K562 (cell line): ENCODE results near the gene PPT2. TPM values are rescaled to one million over a fixed set of nuclear protein-coding genes. Genes with fewer than 3 reads are reported as not detected.
A peak's percentile ranks its signal among the peaks of the same experiment; 100 is the strongest.

Experiments used
- ARID2 ChIP-seq: fragments of 450-650 bp; IDR thresholded peaks from 2 replicates; pipeline ENCODE4 v1.6.1; 2017; ENCODE audit warnings: antibody characterized with exemption, mild to moderate bottlenecking
- CHAMP1 ChIP-seq: fragments of 450-650 bp; IDR thresholded peaks from 2 replicates; pipeline ENCODE4 v1.6.1; 2016; ENCODE audit warnings: mild to moderate bottlenecking
- CHCHD3 ChIP-seq: fragments of 250-450 bp; sonication (Bioruptor Pico); IDR thresholded peaks from 2 replicates; pipeline ENCODE4 v2.1.2; 2022; ENCODE audit warnings: mild to moderate bottlenecking
- ETV6 ChIP-seq, 3 experiments: fragments of 150-350 bp in 1 of 3; sonication (generic) in 1 of 3; formaldehyde crosslinking in 1 of 3; IDR thresholded peaks; 2 replicates each; pipeline versions ENCODE4 v1.6.1 to v1.8.0; 2014 to 2022; ENCODE audit warnings: borderline replicate concordance in 2 of 3, low read depth in 2 of 3, antibody characterized with exemption in 1 of 3, low read length in 1 of 3, mild to moderate bottlenecking in 1 of 3, missing genetic modification reagents in 1 of 3
- FIP1L1 ChIP-seq: fragments of 200-400 bp; formaldehyde crosslinking; IDR thresholded peaks from 2 replicates; pipeline ENCODE4 v1.6.1; 2018; ENCODE audit warnings: mild to moderate bottlenecking, low read depth, low read length; ENCODE audit not compliant: poor library complexity, severe bottlenecking
- FOXK2 ChIP-seq, 2 experiments: fragments of 450-650 bp; IDR thresholded peaks in 1 of 2; conservative IDR thresholded peaks in 1 of 2; 2 replicates each; pipeline ENCODE4 v1.6.1; 2016; ENCODE audit warnings: low read depth in 2 of 2, mild to moderate bottlenecking in 1 of 2
- JUNB ChIP-seq: fragments of 450-650 bp; formaldehyde crosslinking; conservative IDR thresholded peaks from 2 replicates; pipeline ENCODE4 v1.4.0; 2020; ENCODE audit warnings: mild to moderate bottlenecking
- KLF13 ChIP-seq: fragments of 450-650 bp; IDR thresholded peaks from 2 replicates; pipeline ENCODE4 v1.6.1; 2016; ENCODE audit warnings: missing genetic modification characterization, low read depth, mild to moderate bottlenecking, missing compliant biosample characterization, moderate library complexity, borderline replicate concordance
- MNT ChIP-seq, 2 experiments: fragments of 450-650 bp; conservative IDR thresholded peaks; 2 replicates each; pipeline ENCODE4 v1.6.1; 2017; ENCODE audit warnings: mild to moderate bottlenecking in 2 of 2, moderate library complexity in 2 of 2
- NONO ChIP-seq, 2 experiments: fragments of 200-400 bp in 1 of 2; fragments of 450-650 bp in 1 of 2; formaldehyde crosslinking in 1 of 2; IDR thresholded peaks; 2 replicates each; pipeline ENCODE4 v1.6.1; 2017; ENCODE audit warnings: low read depth in 2 of 2, mild to moderate bottlenecking in 2 of 2, moderate library complexity in 2 of 2, low read length in 1 of 2
- NR2C1 ChIP-seq, 2 experiments: fragments of 450-650 bp; IDR thresholded peaks; 2 replicates each; pipeline ENCODE4 v1.6.1; 2017; ENCODE audit warnings: mild to moderate bottlenecking in 2 of 2, antibody characterized with exemption in 1 of 2, inconsistent platforms in 1 of 2, missing compliant biosample characterization in 1 of 2, missing genetic modification characterization in 1 of 2
- PML ChIP-seq: IDR thresholded peaks from 2 replicates; pipeline ENCODE4 v1.6.1; 2012; ENCODE audit warnings: low read length, inconsistent platforms
- POLR2B ChIP-seq: fragments of 450-650 bp; IDR thresholded peaks from 2 replicates; pipeline ENCODE4 v1.6.1; 2018; ENCODE audit warnings: low read depth; ENCODE audit not compliant: partially characterized antibody
- RHOXF2B ChIP-seq: fragments of 250-450 bp; sonication (Bioruptor Pico); conservative IDR thresholded peaks from 2 replicates; pipeline ENCODE4 v1.5.1; 2021
- SAFB2 ChIP-seq: fragments of 200-400 bp; formaldehyde crosslinking; IDR thresholded peaks from 2 replicates; pipeline ENCODE4 v1.6.1; 2018; ENCODE audit warnings: borderline replicate concordance, low read length, low read depth, moderate library complexity; ENCODE audit not compliant: severe bottlenecking
- SRSF3 ChIP-seq: fragments of 200-400 bp; formaldehyde crosslinking; IDR thresholded peaks from 2 replicates; pipeline ENCODE4 v1.6.1; 2016; ENCODE audit warnings: mild to moderate bottlenecking, low read length, moderate library complexity; ENCODE audit not compliant: insufficient read depth
- TAF7 ChIP-seq: fragments of 450-650 bp; IDR thresholded peaks from 2 replicates; pipeline ENCODE4 v1.6.1; 2016; ENCODE audit warnings: missing genetic modification characterization, missing compliant biosample characterization
- TFAP4 ChIP-seq: sonication (generic); formaldehyde crosslinking; IDR thresholded peaks from 2 replicates; pipeline ENCODE4 v1.8.0; 2022; ENCODE audit warnings: missing genetic modification reagents, mild to moderate bottlenecking, moderate library complexity, borderline replicate concordance
- U2AF2 ChIP-seq: fragments of 200-400 bp; formaldehyde crosslinking; optimal IDR thresholded peaks from 2 replicates; pipeline ENCODE3; 2017; ENCODE audit warnings: low read depth, mild to moderate bottlenecking, low read length
- ZNF174 ChIP-seq: fragments of 250-450 bp; sonication (Bioruptor Pico); IDR thresholded peaks from 2 replicates; pipeline ENCODE4 v1.4.0; 2020; ENCODE audit warnings: mild to moderate bottlenecking
- ZNF263 ChIP-seq: sonication (generic); formaldehyde crosslinking; IDR thresholded peaks from 2 replicates; pipeline ENCODE4 v1.8.0; 2022; ENCODE audit warnings: mild to moderate bottlenecking, missing genetic modification reagents, borderline replicate concordance
- ZNF324 ChIP-seq: fragments of 250-450 bp; sonication (Bioruptor Pico); IDR thresholded peaks from 2 replicates; pipeline ENCODE4 v1.4.0; 2020; ENCODE audit warnings: mild to moderate bottlenecking
- polyA plus RNA-seq, 8 experiments: library from polyadenylated mRNA; depleted of rRNA in 4 of 8; stranded (reverse) in 5 of 8; unstranded in 3 of 8; fragments of >200 nt; fragmentation: Nextera tagmentation in 2 of 8; fragmentation: Illumina TruSeq in 1 of 8; extraction: Ambion mirVana in 2 of 8; extraction: Trizol in 1 of 8; gene quantifications; 2 replicates each; pipeline versions ENCODE4 v1.2.1 to v1.2.3, GENCODE V29; 2011 to 2014; ENCODE audit warnings: inconsistent platforms in 1 of 8, missing spikeins in 1 of 8
- total RNA-seq, 7 experiments: library from RNA; depleted of rRNA in 6 of 7; stranded (reverse); fragments of >200 nt in 6 of 7; fragmentation: Illumina TruSeq in 2 of 7; extraction: Trizol in 2 of 7; gene quantifications; 2 replicates each; pipeline versions ENCODE4 v1.2.1 to v1.2.3, GENCODE V29; 2011 to 2021; ENCODE audit warnings: low replicate concordance in 1 of 7

The PPT2 gene
- total and polyA plus RNA-seq, 9 of the 15 experiments (the other 6 are each of a cell fraction or from before 2014, with no cell fraction given): 27.4 to 98.8 (median 69.9) TPM

GRCh38 chr6:32152769-32153563, 975 bp upstream of the PPT2 start (continued):
- no peak for TF ChIP-seq TFAP4 (CRISPR knock-in tag)
- no peak for TF ChIP-seq JUNB (CRISPR knock-in tag)
- no peak for TF ChIP-seq CHCHD3 (CRISPR knock-in tag)
- no peak for TF ChIP-seq POLR2B
- TF ChIP-seq FOXK2 (conservative IDR thresholded peaks at IDR 0.05 in 1 of 2, IDR thresholded peaks at IDR 0.05 in 1 of 2; ENCODE audit: low read depth in 2 of 2): 0 out of 4 replicates have a peak, but pooled peaks of 1 of the 2 experiments have one; percentile 10
- TF ChIP-seq SAFB2: no peak
- TF ChIP-seq FIP1L1: no peak
- peak in 1 of 2 experiments; percentile 13; a peak in 1 of 4 replicates for TF ChIP-seq MNT (conservative IDR thresholded peaks at IDR 0.05)
- TF ChIP-seq ARID2: no peak
- TF ChIP-seq NONO (IDR thresholded peaks at IDR 0.05; ENCODE audit: low read depth in 2 of 2, low read length in 1 of 2): no peak
- no peak for TF ChIP-seq U2AF2
- TF ChIP-seq ZNF174 (CRISPR knock-in tag): no peak
- no peak; a peak in 1 of 4 replicates for TF ChIP-seq ETV6 (IDR thresholded peaks at IDR 0.05; ENCODE audit: borderline replicate concordance in 1 of 2, low read depth in 2 of 2, low read length in 1 of 2)
- TF ChIP-seq ETV6 (CRISPR knock-in tag; IDR thresholded peaks at IDR 0.05; ENCODE audit: borderline replicate concordance): no peak
- TF ChIP-seq CHAMP1: no peak
- no peak for TF ChIP-seq TAF7 (tag)
- TF ChIP-seq PML: 0 out of 2 replicates have a peak, but pooled peaks have one; percentile 7
- no peak for TF ChIP-seq ZNF263 (CRISPR knock-in tag)
- TF ChIP-seq SRSF3: no peak
- no peak for TF ChIP-seq NR2C1 (IDR thresholded peaks at IDR 0.05)
- TF ChIP-seq NR2C1 (tag; IDR thresholded peaks at IDR 0.05): peak; percentile 12; the same call in 1 of the 2 replicates
- no peak for TF ChIP-seq RHOXF2B (CRISPR knock-in tag)
- TF ChIP-seq ZNF324: no peak
- TF ChIP-seq KLF13 (tag): no peak
